NCI-H1105 treated with DMSO at 0.1 percent for 48 hours (cell line): Measurements from ENCODE around the gene LONRF2.

Source experiments
- DNase-seq: peaks from one replicate; lab custom pipeline; 2025; lab: John Stamatoyannopoulos, UW

The LONRF2 gene

GRCh38 chr2:100301881-100302584 lies 20.3 kb downstream of the LONRF2 start:
- DNase-seq = no peak

DNA sequence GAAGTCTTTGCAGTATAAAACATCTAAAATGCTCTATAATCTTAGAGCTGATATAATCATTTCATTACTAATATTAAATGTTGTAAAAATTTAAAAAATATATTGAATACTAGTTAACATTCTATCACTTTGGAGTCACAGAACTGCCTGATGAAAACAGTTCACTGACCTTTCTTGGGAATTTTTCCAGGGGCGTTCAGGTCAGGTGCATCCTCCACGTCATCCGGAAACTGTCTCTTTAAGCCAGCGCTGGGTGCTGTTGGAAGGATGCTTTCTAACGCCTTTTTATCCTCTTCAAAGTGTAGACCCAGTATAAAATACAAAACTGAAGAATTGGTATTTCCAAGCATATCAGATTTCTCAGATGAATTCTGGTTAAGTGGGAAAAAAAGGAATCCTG lies 22.8 kb downstream of the LONRF2 start:
- no peak for DNase-seq

- no peak for DNase-seq
Measured at GRCh38 chr2:100297511-100297910, 24.8 kb downstream of the LONRF2 start.

GRCh38 chr2:100294162-100294497 lies 28.2 kb downstream of the LONRF2 start:
- DNase-seq = no peak

GRCh38 chr2:100293341-100294161 lies 28.8 kb downstream of the LONRF2 start:
- DNase-seq = no peak

GRCh38 chr2:100292022-100292580 lies 30.2 kb downstream of the LONRF2 start:
- DNase-seq = no peak

DNA sequence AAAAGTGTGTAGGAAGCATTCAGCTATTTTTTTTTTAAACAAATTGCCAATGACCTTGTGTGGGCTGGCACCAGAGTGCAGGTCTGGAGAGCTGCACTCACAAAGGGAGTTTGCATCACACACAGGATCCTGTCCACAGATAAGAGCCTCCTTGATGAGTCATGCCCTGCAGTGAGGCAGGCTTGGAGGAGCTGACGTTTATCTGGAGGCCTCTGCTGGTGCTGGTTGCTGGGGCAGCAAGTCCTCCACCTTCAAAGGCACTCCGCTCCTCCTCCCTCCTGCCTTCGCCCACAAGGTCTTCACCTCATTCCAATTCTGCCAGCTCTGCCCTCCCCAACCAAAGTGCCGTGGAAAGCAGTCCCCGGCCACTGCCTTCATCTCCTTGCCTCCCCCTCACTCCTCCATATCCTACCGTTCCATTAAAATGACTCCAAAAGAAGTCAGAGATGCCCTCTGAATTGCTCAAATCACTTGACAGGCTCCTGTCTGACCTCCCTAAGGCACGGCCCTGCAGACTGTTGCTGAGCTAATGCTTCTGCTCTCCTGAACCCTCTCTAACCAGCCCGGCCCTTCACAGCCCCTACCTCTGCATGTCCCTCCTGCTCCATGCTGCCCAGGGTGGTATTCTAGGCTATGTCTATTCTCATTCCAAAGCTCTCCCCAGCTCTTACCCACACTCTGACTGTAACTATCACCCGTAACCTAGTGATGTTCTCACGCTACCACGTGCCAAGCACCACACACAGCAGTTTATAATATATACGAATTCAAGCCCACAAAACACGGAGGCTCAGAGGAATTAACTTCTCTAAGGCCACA lies 30.9 kb downstream of the LONRF2 start:
- DNase-seq = no peak

- no peak for DNase-seq
Measured at GRCh38 chr2:100290718-100291151, 31.6 kb downstream of the LONRF2 start.

DNA sequence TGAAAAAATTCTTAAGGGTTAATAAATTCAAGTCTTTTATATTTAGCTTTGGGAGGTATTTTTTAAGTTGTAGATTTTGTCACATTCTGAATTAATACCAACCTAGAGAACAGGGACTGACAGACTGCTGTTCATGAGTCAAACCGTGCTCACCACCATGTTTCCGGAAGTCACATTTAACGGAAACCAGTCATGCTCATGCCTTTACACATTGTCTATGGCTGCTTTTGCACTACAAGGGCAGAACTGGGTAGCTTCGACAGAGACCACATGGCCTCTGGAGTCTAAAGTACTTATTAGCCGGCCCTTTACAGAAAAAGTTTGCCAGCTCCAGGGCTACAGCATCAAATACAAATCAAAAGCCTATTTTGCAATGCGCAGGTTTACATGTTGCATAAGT lies 33.3 kb downstream of the LONRF2 start:
- DNase-seq = no peak

GRCh38 chr2:100286318-100286717 lies 36.0 kb downstream of the LONRF2 start:
- no peak for DNase-seq

GRCh38 chr2:100285691-100286090 lies 36.6 kb downstream of the LONRF2 start:
- DNase-seq = no peak

- no peak for DNase-seq
Measured at GRCh38 chr2:100285011-100285410, 37.3 kb downstream of the LONRF2 start.

DNA sequence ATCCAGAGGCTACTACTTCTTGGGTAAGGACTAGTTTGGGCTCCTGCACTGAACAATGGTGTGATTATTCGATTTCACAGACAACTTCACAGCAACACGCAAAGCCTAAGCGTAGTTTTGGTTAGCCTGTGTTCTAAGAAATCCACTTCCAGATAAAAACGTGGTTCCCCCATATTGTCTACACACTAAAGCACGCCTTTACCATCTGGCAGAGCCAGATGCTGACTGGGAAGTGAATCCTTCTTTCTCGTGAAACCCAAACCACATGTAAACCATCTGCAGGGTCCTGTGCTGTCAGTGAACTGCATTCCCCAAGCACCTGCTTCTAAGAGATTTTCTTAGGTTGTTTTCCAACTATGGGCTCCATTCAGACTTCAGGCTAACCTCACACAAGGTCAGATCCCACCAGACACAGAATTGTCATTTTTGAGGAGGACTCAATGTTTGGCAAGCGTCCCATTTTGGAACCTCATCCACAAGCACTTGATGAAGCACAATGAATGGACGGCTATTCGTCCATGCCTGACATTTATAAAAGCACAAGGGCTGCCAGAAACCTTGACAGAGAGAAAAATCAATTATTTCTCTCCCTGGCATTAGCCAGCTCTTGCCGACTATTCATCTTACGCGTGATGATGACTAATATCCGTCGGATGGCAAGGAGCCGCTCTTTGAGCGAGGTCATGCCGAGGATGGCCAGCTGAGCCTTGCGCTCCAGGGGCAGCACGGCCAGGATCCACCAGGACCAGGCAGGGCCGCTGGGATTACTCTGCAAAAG lies 38.4 kb downstream of the LONRF2 start:
- DNase-seq = no peak

DNA sequence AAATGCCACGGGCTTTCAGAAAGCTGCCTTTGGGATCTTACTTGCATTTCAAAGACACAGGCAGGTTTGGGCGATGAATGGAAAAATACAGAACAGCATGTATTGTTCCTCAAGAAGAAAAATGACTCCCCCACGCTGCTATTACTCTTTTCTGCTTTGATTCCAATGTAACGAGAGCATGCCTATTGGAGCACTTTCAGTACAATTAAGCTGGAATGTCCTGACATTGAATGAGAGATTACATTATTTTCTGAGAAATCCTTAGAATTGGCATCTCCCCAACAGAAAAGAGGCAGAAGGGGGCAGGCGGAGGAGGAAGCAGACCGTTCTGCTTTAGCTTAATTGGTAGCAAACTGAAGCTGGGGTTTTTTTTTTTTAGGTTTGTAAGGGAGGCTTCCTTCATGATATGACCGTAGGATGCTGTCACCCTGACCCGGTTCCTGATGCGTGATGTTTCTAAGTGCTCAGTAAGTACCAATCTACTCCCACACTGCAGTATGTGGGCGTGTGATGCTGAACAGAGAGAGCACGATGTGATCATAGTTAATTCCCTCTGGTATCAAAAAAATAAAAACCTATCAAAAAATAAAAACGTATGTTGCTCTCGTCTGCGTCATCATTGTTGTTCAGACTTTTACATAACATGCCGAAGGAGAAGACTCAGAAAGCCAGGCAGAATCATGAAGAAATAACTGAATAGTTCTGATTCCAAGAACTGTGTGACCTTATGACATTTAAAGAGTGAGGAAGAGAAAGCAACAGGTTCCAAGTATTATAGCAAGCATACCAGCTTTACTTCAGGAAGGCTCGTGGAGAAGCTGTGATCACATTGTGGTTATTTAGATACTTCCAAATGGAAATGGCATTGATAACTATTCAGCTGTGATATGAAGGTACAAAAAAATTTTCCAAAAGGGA lies 40.5 kb downstream of the LONRF2 start:
- DNase-seq = no peak

DNA sequence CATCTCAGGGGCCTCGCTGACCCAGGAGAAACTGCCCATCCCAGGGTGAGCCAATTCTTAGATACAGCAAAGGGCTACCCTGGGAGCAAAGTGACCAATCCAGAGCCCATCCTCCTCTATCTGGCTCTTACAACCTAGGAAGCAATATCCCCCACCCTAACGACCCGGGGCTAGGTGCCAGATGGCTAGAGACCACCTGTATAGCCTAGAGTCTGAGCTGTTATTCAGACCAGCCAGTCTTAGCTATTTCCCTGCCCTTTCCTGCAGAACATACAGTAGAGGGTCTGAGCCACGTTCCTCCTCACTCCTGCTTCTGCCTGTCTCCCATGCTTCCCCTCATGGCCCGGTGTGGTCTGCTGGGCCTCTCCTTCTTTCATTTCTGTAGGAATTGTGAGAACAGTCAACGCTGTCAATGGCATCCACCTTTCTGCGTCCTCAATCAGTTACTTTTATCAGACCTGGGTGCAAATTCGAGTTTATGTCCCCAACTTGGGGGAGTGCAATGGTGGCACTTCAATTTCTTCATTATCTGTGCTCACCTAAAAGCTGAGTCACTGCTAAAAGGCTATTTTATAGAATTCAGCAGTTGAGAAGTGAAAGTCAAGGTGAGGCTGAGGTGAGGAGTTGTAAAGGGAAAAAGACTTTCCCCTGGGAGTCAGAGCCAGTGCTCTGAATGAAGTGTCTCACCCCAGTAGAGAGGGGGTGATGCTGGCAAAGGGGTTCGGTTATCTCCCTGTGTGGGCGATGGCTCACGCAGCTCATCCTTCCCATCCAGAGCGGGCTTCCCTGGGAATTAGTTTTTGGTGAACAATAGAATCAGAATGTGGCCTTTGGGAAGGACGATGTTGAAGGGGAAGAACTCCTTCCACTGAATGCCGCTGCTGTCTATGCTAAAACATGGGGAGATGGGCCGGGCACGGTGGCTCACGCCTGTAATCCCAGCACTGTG lies 42.4 kb downstream of the LONRF2 start:
- DNase-seq = no peak

DNA sequence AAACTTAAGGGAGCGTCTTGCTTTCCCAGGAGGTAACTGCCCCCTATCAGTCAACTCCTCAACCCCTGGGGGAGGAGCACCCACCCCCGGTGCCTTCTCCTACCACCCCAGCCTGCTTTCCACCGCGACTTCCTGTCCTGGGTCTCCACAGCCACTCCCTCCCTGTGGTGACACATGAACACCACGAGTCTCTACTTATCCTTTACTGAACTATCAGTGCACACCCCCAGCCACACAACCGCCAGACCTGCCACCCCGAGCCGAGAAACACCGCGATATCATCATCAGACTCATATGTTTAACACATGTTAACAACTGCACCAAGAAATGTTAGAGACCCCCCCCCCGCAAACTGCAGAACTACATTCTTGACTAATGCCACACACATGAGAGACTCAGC lies 43.3 kb downstream of the LONRF2 start:
- no peak for DNase-seq

DNA sequence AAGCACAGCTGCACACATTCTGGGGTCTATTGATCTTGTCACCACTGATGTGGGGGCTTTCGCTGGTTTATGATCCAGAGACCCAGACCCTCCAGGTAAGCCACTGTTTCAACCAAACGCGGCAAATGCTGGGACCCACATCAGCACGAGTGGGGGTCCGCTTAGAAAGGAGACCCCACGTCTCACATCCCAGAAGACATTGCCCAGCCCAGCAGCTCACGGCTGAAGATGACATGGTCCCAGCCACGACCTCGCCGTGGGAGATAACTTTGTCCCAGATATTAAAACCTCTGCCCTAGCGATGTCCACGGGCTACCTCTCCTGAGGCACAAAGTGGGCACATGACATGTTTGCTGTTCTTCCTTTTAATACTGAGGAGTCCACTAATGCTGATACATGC lies 43.8 kb downstream of the LONRF2 start:
- no peak for DNase-seq

GRCh38 chr2:100277540-100278207 lies 44.6 kb downstream of the LONRF2 start:
- DNase-seq = no peak

GRCh38 chr2:100276716-100277115 lies 45.6 kb downstream of the LONRF2 start:
- DNase-seq = no peak
